Measurements from ENCODE around the gene C19orf25.
"Not testable (repeated sequence)": the region's sequence is repeated elsewhere in the genome, so short reads cannot be mapped to it uniquely, and the experiment has no call there.

C19orf25 gene

GRCh38 chr19:1483979-1484428, 5.0 kb upstream of the C19orf25 start:
- no peak for DNase-seq (ENCODE audit: extremely low read depth, low read depth)
- no peak overlapping the region for H3K4me3 ChIP-seq (replicated peaks; ENCODE audit: low read depth, low read length)
- no peak for TF ChIP-seq CTCF (IDR thresholded peaks at IDR 0.05; ENCODE audit: low read depth, low read length, missing control alignments)

GRCh38 chr19:1483131-1483978, 4.3 kb upstream of the C19orf25 start:
- no peak for TF ChIP-seq CTCF (IDR thresholded peaks at IDR 0.05; ENCODE audit: low read depth, low read length, missing control alignments)
- no peak for DNase-seq (ENCODE audit: extremely low read depth, low read depth)
- no peak overlapping the region for H3K4me3 ChIP-seq (replicated peaks; ENCODE audit: low read depth, low read length)

- no peak for DNase-seq (ENCODE audit: extremely low read depth, low read depth)
- TF ChIP-seq CTCF (IDR thresholded peaks at IDR 0.05; ENCODE audit: low read depth, low read length, missing control alignments): no peak
- no peak overlapping the region for H3K4me3 ChIP-seq (replicated peaks; ENCODE audit: low read depth, low read length)
Measured at GRCh38 chr19:1482361-1483130, 3.5 kb upstream of the C19orf25 start.

GRCh38 chr19:1481893-1482360, 2.9 kb upstream of the C19orf25 start:
- DNase-seq (ENCODE audit: extremely low read depth, low read depth): no peak
- no peak overlapping the region for H3K4me3 ChIP-seq (replicated peaks; ENCODE audit: low read depth, low read length)
- TF ChIP-seq CTCF (IDR thresholded peaks at IDR 0.05; ENCODE audit: low read depth, low read length, missing control alignments): no peak

GRCh38 chr19:1481224-1481892, 2.3 kb upstream of the C19orf25 start:
- no peak overlapping the region for H3K4me3 ChIP-seq (replicated peaks; ENCODE audit: low read depth, low read length)
- DNase-seq (ENCODE audit: extremely low read depth, low read depth): no peak
- no peak for TF ChIP-seq CTCF (IDR thresholded peaks at IDR 0.05; ENCODE audit: low read depth, low read length, missing control alignments)

- DNase-seq (ENCODE audit: extremely low read depth, low read depth); H3K4me3 ChIP-seq (replicated peaks; ENCODE audit: low read depth, low read length): not testable (repeated sequence)
Measured at GRCh38 chr19:1477056-1477455, 2.0 kb downstream of the C19orf25 start.
